K562 (cell line): Measurements from ENCODE around the gene PRSS38. TPM values are rescaled to one million over a fixed set of nuclear protein-coding genes. Genes with fewer than 3 reads are reported as not detected.
A peak's percentile ranks its signal among the peaks of the same experiment; 100 is the strongest.

Experiments used
- ATAC-seq: fragments of 200-7000 bp; cut with Tn5 transposase; 3 replicates; pipeline ENCODE4 v1.9.1; 2020; ENCODE audit warnings: moderate library complexity
- BruUV-seq: library from RNA; stranded (reverse); fragments of 400-500 nt; replicated peaks from 2 replicates; lab custom pipeline; 2021; lab: Mats Ljungman, UMichigan
- CTCF ChIA-PET: fragments of 300-600 bp; formaldehyde crosslinking; extraction: SDS; loops from one replicate; lab custom pipeline; 2021; ENCODE audit warnings: low intra/inter-chr PET ratio; lab: Yijun Ruan, JAX
- POLR2A ChIA-PET: fragments of 300-600, 350-650 bp; sonication (Branson Sonifier 250); formaldehyde crosslinking; extraction: SDS; loops from one replicate; lab custom pipeline; 2021; ENCODE audit warnings: antibody characterized with exemption, inconsistent platforms; lab: Yijun Ruan, JAX
- DNase-seq, 4 experiments: peaks; one replicate each; pipeline versions ENCODE4 v3.0.0 to v3.0.0-alpha.2; 2011 to 2018; ENCODE audit warnings: low spot score in 3 of 4, mixed read lengths in 3 of 4; ENCODE audit errors: extremely low read depth in 1 of 4
- FAIRE-seq: peaks from 2 replicates; lab custom pipeline; 2011; peaks lifted over from hg19 to GRCh38; lab: Jason Lieb, UNC
- H2AFZ ChIP-seq: 2 replicates; pipeline ENCODE4 v1.6.0; 2011; ENCODE audit warnings: low read depth, low read length, control low read depth, inconsistent platforms
- H3K27ac ChIP-seq: fragments of 200-600 bp; 3 replicates; pipeline ENCODE4 v1.8.0; 2011; ENCODE audit warnings: low read depth, mild to moderate bottlenecking, control low read depth, inconsistent platforms, low read length, moderate library complexity, mixed read lengths; ENCODE audit errors: extremely low read depth
- H3K27me3 ChIP-seq, 2 experiments: fragments of 300-600 bp in 1 of 2; 2 replicates in 1 of 2; 3 replicates in 1 of 2; pipeline versions ENCODE4 v1.6.0 to v1.8.0; 2011; ENCODE audit warnings: inconsistent platforms in 2 of 2, low read length in 2 of 2, mild to moderate bottlenecking in 1 of 2, mixed read lengths in 1 of 2, moderate library complexity in 1 of 2; ENCODE audit not compliant: control insufficient read depth in 2 of 2, insufficient read depth in 2 of 2
- H3K36me3 ChIP-seq: fragments of 300-600 bp; 3 replicates; pipeline ENCODE4 v1.8.0; 2011; ENCODE audit warnings: mild to moderate bottlenecking, low read length, inconsistent platforms; ENCODE audit not compliant: control insufficient read depth, insufficient read depth
- H3K4me1 ChIP-seq, 2 experiments: fragments of 200-600 bp in 1 of 2; replicated peaks in 1 of 2; 2 replicates in 1 of 2; 3 replicates in 1 of 2; pipeline versions ENCODE4 v1.5.1 to v1.8.0; 2011; ENCODE audit warnings: inconsistent platforms in 2 of 2, low read length in 2 of 2, mild to moderate bottlenecking in 1 of 2, mixed read lengths in 1 of 2, moderate library complexity in 1 of 2; ENCODE audit not compliant: control insufficient read depth in 2 of 2, insufficient read depth in 2 of 2
- H3K4me2 ChIP-seq: 2 replicates; pipeline ENCODE4 v1.6.1; 2011; ENCODE audit warnings: low read length, control low read depth, inconsistent platforms, mixed read lengths; ENCODE audit not compliant: insufficient read depth
- H3K4me3 ChIP-seq: fragments of 200-600 bp; sonication (generic), shearing (Covaris generic); 2 replicates; pipeline ENCODE4 v1.5.1; 2016; ENCODE audit warnings: control low read depth, inconsistent platforms
- H3K79me2 ChIP-seq: fragments of 200-600 bp; 3 replicates; pipeline ENCODE4 v1.8.0; 2011; ENCODE audit warnings: low read length, inconsistent platforms; ENCODE audit not compliant: control insufficient read depth, insufficient read depth
- H3K9ac ChIP-seq, 2 experiments: 2 replicates each; pipeline versions ENCODE4 v1.6.0 to v1.6.1; 2011; ENCODE audit warnings: low read depth in 2 of 2, low read length in 2 of 2, control low read depth in 1 of 2, inconsistent platforms in 1 of 2, mild to moderate bottlenecking in 1 of 2, mixed read lengths in 1 of 2; ENCODE audit not compliant: insufficient read depth in 1 of 2
- H3K9me1 ChIP-seq: one replicate; pipeline ENCODE4 v1.6.0; 2011; ENCODE audit warnings: inconsistent platforms, mild to moderate bottlenecking, low read length, moderate library complexity; ENCODE audit not compliant: control insufficient read depth, insufficient read depth
- H3K9me3 ChIP-seq: replicated peaks from 2 replicates; pipeline ENCODE4 v1.5.1; 2011; ENCODE audit warnings: low read depth, low read length, inconsistent platforms; ENCODE audit not compliant: control insufficient read depth, insufficient read depth
- H4K20me1 ChIP-seq: replicated peaks from 2 replicates; pipeline ENCODE4 v1.6.1; 2011; ENCODE audit warnings: low read length, inconsistent platforms, mixed read lengths; ENCODE audit not compliant: control insufficient read depth, insufficient read depth
- C11orf30 ChIP-seq: fragments of 450-650 bp; IDR thresholded peaks from 2 replicates; pipeline ENCODE4 v1.6.1; 2016; ENCODE audit warnings: low read depth, mild to moderate bottlenecking
- EP400 ChIP-seq: fragments of 450-650 bp; IDR thresholded peaks from 2 replicates; pipeline ENCODE4 v1.6.1; 2017; ENCODE audit warnings: antibody characterized with exemption, mild to moderate bottlenecking, moderate library complexity
- KLF1 ChIP-seq: fragments of 450-650 bp; IDR thresholded peaks from 2 replicates; pipeline ENCODE4 v1.6.1; 2016; ENCODE audit warnings: missing genetic modification characterization, missing compliant biosample characterization
- ZNF316 ChIP-seq: fragments of 450-650 bp; IDR thresholded peaks from 2 replicates; pipeline ENCODE4 v1.6.1; 2016
- ZNF589 ChIP-seq: fragments of 200-800 bp; sonication (Bioruptor generic); IDR thresholded peaks from 2 replicates; pipeline ENCODE4 v1.6.1; 2016; ENCODE audit warnings: low read depth, missing genetic modification characterization, missing compliant biosample characterization
- in situ Hi-C: fragments of 300-500 bp; cut with MboI; formaldehyde crosslinking; loops from 4 replicates; pipeline ENCODE4 v1.15.0; 2018; ENCODE audit warnings: inconsistent platforms, mixed read lengths
- intact Hi-C: fragments of 100-400 bp; cut with micrococcal nuclease; formaldehyde crosslinking; loops from 2 replicates; pipeline ENCODE4 v1.14.2; 2022
- polyA plus RNA-seq, 8 experiments: library from polyadenylated mRNA; depleted of rRNA in 4 of 8; stranded (reverse) in 5 of 8; unstranded in 3 of 8; fragments of >200 nt; fragmentation: Nextera tagmentation in 2 of 8; fragmentation: Illumina TruSeq in 1 of 8; extraction: Ambion mirVana in 2 of 8; extraction: Trizol in 1 of 8; gene quantifications; 2 replicates each; pipeline versions ENCODE4 v1.2.1 to v1.2.3, GENCODE V29; 2011 to 2014; ENCODE audit warnings: inconsistent platforms in 1 of 8, missing spikeins in 1 of 8
- total RNA-seq, 7 experiments: library from RNA; depleted of rRNA in 6 of 7; stranded (reverse); fragments of >200 nt in 6 of 7; fragmentation: Illumina TruSeq in 2 of 7; extraction: Trizol in 2 of 7; gene quantifications; 2 replicates each; pipeline versions ENCODE4 v1.2.1 to v1.2.3, GENCODE V29; 2011 to 2021; ENCODE audit warnings: low replicate concordance in 1 of 7
- TF ChIP-seq, protein P1 (sequence below): IDR thresholded peaks from 2 replicates; pipeline ENCODE4 v1.6.1; 2016; ENCODE audit warnings: missing genetic modification characterization, missing compliant biosample characterization

PRSS38 gene
- total and polyA plus RNA-seq, 9 of the 15 experiments (the other 6 are each of a cell fraction or from before 2014, with no cell fraction given) = 0.09 to 0.14 TPM; not detected in 7

DNA sequence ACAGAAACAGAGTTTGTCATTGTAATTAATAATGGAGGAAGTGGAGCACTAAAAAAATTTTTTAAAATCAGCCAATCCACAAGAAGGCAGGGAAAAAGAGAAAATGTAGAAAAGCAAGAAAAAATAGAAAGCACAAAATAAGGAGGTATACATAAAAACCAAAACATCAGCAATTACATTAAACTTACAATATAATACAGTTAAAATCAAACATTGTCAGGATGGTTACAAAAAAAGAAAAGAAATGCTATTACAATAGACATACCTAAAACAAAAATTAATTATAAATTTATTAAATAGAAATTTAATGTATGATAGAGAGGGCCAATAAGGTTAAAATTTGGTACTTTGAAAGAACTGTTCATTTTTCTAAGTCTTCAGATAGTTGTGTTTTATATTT lies 38.7 kb downstream of the PRSS38 start:
- in situ Hi-C loops (no loop called here), intact Hi-C loops (no loop called here)
- DNase-seq (no peak), FAIRE-seq (no peak), ATAC-seq (no peak)
- Histone ChIP-seq H3K79me2 (peaks cover 5% of the 10 kb centered on the region; the same call in 1 of the 3 replicates), H3K27ac (no peak overlapping the region; the same call in 2 of the 3 replicates), H3K4me2 (no peak overlapping the region), H3K9me3 (peaks cover 5% of the 10 kb centered on the region), H3K36me3 (no peaks in the 10 kb centered on the region), H2AFZ (peak overlapping the region; percentile 79; the same call in 1 of the 2 replicates), H4K20me1 (no peaks in the 10 kb centered on the region), H3K4me1 (peaks cover 0 to 25% of the 10 kb centered on the region in 2 experiments; a peak in 3 of 5 replicates), H3K9ac (peak overlapping the region in 1 of 2 experiments; percentile 21; a peak in 2 of 4 replicates), H3K9me1 (no peaks in the 10 kb centered on the region), H3K27me3 (no peaks in the 10 kb centered on the region; a peak in 1 of 5 replicates), H3K4me3 (no peak overlapping the region)
- CTCF ChIA-PET = no interaction called here
- POLR2A ChIA-PET = interaction anchor here (0.7 kb wide), 1 partner anchor 293 kb away, joined by 3 read pairs; no protein-coding TSS in a partner anchor
- no TSS peak for BruUV-seq
- TF ChIP-seq C11orf30 (peak; percentile 60; the same call in 1 of the 2 replicates), KLF1 (tag) (no peak), ZNF316 (peak; percentile 71), EP400 (no peak), ZNF589 (CRISPR knock-in tag) (no peak)
- TF ChIP-seq, protein P1, sequence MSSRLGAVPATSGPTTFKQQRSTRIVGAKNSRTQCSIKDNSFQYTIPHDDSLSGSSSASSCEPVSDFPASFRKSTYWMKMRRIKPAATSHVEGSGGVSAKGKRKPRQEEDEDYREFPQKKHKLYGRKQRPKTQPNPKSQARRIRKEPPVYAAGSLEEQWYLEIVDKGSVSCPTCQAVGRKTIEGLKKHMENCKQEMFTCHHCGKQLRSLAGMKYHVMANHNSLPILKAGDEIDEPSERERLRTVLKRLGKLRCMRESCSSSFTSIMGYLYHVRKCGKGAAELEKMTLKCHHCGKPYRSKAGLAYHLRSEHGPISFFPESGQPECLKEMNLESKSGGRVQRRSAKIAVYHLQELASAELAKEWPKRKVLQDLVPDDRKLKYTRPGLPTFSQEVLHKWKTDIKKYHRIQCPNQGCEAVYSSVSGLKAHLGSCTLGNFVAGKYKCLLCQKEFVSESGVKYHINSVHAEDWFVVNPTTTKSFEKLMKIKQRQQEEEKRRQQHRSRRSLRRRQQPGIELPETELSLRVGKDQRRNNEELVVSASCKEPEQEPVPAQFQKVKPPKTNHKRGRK (tag) = peak; percentile 70; the same call in 1 of the 2 replicates
